ENCODE data around the gene USP34. TPM values are rescaled to one million over a fixed set of nuclear protein-coding genes. Genes with fewer than 3 reads are reported as not detected.
A peak's percentile ranks its signal among the peaks of the same experiment; 100 is the strongest.

Gene USP34
- total and polyA plus RNA-seq, 9 of the 15 experiments (the other 6 are each of a cell fraction or from before 2014, with no cell fraction given), result 19.8 to 108 (median 67.8) TPM

DNA sequence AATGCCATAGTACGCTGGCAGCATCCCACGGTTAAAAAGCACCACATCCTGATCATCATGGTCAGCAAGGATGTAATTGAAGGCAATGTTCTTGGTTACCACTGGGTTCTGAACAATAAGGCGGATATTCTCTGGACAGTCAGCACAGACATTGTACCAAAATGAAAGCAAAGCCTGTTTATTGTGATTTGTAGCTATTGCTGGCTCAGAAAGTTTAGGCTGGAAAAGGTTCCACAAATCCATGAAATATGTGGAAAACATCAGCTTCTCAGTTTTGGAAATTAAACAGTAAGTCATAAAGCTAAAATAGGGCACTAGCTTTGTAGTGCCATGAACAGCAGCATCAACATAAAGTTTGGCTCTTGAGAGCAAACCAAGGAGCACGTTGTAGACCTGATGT lies 256.7 kb downstream of the USP34 start (continued):
- no peak for TF ChIP-seq NFIC (IDR thresholded peaks at IDR 0.05)
- TF ChIP-seq COPS2 (conservative IDR thresholded peaks at IDR 0.05), result no peak
- TF ChIP-seq ZNF780A (CRISPR knock-in tag; IDR thresholded peaks at IDR 0.05), result no peak

DNA sequence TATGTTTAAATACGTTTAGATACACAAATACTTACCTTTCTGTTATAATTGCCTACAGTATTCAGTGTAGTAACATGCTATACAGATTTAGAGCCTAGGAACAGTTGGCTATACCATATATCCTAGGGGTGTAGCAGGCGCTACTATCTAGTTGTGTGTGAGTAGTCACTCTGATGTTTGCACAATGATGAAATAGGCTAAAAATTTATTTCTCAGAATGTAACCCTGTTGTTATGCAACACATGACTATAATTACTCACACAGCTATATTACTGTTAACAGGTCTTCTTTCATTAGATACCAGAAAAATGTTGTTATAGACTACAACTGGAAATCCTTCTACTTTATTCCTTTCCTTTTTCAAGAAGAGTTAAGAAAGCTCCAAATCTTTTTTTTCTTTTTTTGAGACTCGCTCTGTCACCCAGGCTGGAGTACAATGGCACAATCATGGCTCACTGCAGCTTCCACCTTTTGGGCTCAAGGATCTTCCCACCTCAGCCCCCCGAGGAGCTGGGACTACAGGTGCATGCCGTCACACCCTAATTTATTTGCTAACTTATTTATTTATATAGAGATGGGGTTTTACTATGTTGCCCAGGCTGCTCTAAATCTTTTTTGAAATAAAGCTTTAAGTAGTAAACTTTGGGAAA lies 260.4 kb downstream of the USP34 start:
- no peak overlapping the region for H2AFZ ChIP-seq (ENCODE audit: low read depth, low read length)
- WGBS (ENCODE audit: insufficient coverage, low coverage, missing lambda C conversion rate), result 90% methylated on average over 5 of the region's 5 CpGs
- H3K4me2 ChIP-seq (ENCODE audit: insufficient read depth, low read length), result no peak overlapping the region
- ATAC-seq (no peak), DNase-seq (ENCODE audit: extremely low read depth in 1 of 4, low spot score in 3 of 4) (no peak), FAIRE-seq (no peak)
- H3K27ac ChIP-seq (ENCODE audit: extremely low read depth, low read depth, low read length), result no peak overlapping the region
- no peaks in the 10 kb centered on the region for H3K9me3 ChIP-seq (replicated peaks; ENCODE audit: control insufficient read depth, insufficient read depth, low read depth, low read length)
- H3K9ac ChIP-seq (ENCODE audit: insufficient read depth in 1 of 2, low read depth in 2 of 2, low read length in 2 of 2), result no peak overlapping the region
- POLR2A ChIA-PET, result interaction anchor here (0.5 to 1.1 kb wide), 4 partner anchors 9 to 1219 kb away, joined by 3 to 4 read pairs (median 4); no protein-coding TSS in a partner anchor
- CTCF ChIA-PET (ENCODE audit: low intra/inter-chr PET ratio), result no interaction called here
- no TSS peak for BruUV-seq (replicated peaks)
- H3K27me3 ChIP-seq (ENCODE audit: control insufficient read depth in 2 of 2, insufficient read depth in 2 of 2, low read length in 2 of 2), result no peaks in the 10 kb centered on the region
- H4K20me1 ChIP-seq (replicated peaks; ENCODE audit: control insufficient read depth, insufficient read depth, low read length), result no peaks in the 10 kb centered on the region
- intact Hi-C loops (cut with micrococcal nuclease) (no loop called here), in situ Hi-C loops (cut with MboI) (no loop called here)
- H3K36me3 ChIP-seq (ENCODE audit: control insufficient read depth, insufficient read depth, low read length), result peaks cover 82% of the 10 kb centered on the region
- no peaks in the 10 kb centered on the region for H3K9me1 ChIP-seq (ENCODE audit: control insufficient read depth, insufficient read depth, low read length)
- H3K4me1 ChIP-seq (replicated peaks in 1 of 2; ENCODE audit: control insufficient read depth in 2 of 2, insufficient read depth in 2 of 2, low read length in 2 of 2), result no peaks in the 10 kb centered on the region
- no peaks in the 10 kb centered on the region for H3K79me2 ChIP-seq (ENCODE audit: control insufficient read depth, insufficient read depth, low read length)
- no peak overlapping the region for H3K4me3 ChIP-seq
- TF ChIP-seq, protein P1, sequence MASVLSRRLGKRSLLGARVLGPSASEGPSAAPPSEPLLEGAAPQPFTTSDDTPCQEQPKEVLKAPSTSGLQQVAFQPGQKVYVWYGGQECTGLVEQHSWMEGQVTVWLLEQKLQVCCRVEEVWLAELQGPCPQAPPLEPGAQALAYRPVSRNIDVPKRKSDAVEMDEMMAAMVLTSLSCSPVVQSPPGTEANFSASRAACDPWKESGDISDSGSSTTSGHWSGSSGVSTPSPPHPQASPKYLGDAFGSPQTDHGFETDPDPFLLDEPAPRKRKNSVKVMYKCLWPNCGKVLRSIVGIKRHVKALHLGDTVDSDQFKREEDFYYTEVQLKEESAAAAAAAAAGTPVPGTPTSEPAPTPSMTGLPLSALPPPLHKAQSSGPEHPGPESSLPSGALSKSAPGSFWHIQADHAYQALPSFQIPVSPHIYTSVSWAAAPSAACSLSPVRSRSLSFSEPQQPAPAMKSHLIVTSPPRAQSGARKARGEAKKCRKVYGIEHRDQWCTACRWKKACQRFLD (CRISPR knock-in tag; IDR thresholded peaks at IDR 0.05), result no peak
- no peak for TF ChIP-seq EP400 (IDR thresholded peaks at IDR 0.05)
- no peak for TF ChIP-seq RBFOX2 (IDR thresholded peaks at IDR 0.05; ENCODE audit: low read depth, low read length)
- TF ChIP-seq, protein P2, sequence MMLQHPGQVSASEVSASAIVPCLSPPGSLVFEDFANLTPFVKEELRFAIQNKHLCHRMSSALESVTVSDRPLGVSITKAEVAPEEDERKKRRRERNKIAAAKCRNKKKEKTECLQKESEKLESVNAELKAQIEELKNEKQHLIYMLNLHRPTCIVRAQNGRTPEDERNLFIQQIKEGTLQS (IDR thresholded peaks at IDR 0.05), result peak; percentile 22; the same call in 1 of the 2 replicates
- TF ChIP-seq, protein P2 (CRISPR knock-in tag; conservative IDR thresholded peaks at IDR 0.05), result no peak
- TF ChIP-seq FOXK2 (conservative IDR thresholded peaks at IDR 0.05 in 1 of 2, IDR thresholded peaks at IDR 0.05 in 1 of 2; ENCODE audit: low read depth in 2 of 2), result no peak
- TF ChIP-seq U2AF2 (optimal IDR thresholded peaks at IDR 0.05; ENCODE audit: low read depth, low read length), result no peak
- no peak for TF ChIP-seq TARDBP (IDR thresholded peaks at IDR 0.05)
- TF ChIP-seq, protein P3, sequence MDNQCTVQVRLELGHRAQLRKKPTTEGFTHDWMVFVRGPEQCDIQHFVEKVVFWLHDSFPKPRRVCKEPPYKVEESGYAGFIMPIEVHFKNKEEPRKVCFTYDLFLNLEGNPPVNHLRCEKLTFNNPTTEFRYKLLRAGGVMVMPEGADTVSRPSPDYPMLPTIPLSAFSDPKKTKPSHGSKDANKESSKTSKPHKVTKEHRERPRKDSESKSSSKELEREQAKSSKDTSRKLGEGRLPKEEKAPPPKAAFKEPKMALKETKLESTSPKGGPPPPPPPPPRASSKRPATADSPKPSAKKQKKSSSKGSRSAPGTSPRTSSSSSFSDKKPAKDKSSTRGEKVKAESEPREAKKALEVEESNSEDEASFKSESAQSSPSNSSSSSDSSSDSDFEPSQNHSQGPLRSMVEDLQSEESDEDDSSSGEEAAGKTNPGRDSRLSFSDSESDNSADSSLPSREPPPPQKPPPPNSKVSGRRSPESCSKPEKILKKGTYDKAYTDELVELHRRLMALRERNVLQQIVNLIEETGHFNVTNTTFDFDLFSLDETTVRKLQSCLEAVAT (IDR thresholded peaks at IDR 0.05), result no peak
- TF ChIP-seq, protein P4, sequence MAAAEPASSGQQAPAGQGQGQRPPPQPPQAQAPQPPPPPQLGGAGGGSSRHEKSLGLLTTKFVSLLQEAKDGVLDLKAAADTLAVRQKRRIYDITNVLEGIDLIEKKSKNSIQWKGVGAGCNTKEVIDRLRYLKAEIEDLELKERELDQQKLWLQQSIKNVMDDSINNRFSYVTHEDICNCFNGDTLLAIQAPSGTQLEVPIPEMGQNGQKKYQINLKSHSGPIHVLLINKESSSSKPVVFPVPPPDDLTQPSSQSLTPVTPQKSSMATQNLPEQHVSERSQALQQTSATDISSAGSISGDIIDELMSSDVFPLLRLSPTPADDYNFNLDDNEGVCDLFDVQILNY (CRISPR knock-in tag; IDR thresholded peaks at IDR 0.05), result no peak

Data from K562 (cell line).